Thyroid gland (tissue), 4 donors: ENCODE measurements around the gene HID1. TPM values are rescaled to one million over a fixed set of nuclear protein-coding genes. Genes with fewer than 3 reads are reported as not detected.
"Not testable (repeated sequence)": the region's sequence is repeated elsewhere in the genome, so short reads cannot be mapped to it uniquely, and the experiment has no call there.

ENCODE experiments used
- DNase-seq, 2 donors: peaks; one replicate each; pipeline ENCODE4 v3.0.0-alpha.2; 2019
- H3K27ac ChIP-seq, 3 donors: fragments of 200-600 bp; sonication (generic); 1 replicate in 2 of 3; 2 replicates in 1 of 3; pipeline ENCODE4 v1.5.1; 2016 to 2019; ENCODE audit warnings: mild to moderate bottlenecking in 1 of 3, moderate library complexity in 1 of 3
- H3K27me3 ChIP-seq: fragments of 200-600 bp; sonication (generic); one replicate; pipeline ENCODE4 v1.5.1; 2019
- H3K36me3 ChIP-seq, 2 donors: fragments of 200-600 bp; sonication (generic); one replicate each; pipeline ENCODE4 v1.5.1; 2016 to 2019
- H3K4me1 ChIP-seq, 2 donors: fragments of 200-600 bp; sonication (generic); one replicate each; pipeline ENCODE4 v1.5.1; 2017 to 2019
- H3K4me3 ChIP-seq, 3 donors: fragments of 200-600 bp; sonication (generic); replicated peaks in 1 of 3; 1 replicate in 2 of 3; 2 replicates in 1 of 3; pipeline ENCODE4 v1.5.1; 2016; ENCODE audit warnings: mild to moderate bottlenecking in 1 of 3
- H3K9me3 ChIP-seq: fragments of 200-600 bp; sonication (generic); one replicate; pipeline ENCODE4 v1.5.1; 2017
- POLR2A ChIP-seq, 2 donors: fragments of 450-650 bp; IDR thresholded peaks; one replicate each; pipeline ENCODE4 v1.6.1; 2017; ENCODE audit warnings: antibody characterized with exemption in 2 of 2, mild to moderate bottlenecking in 2 of 2, moderate library complexity in 1 of 2
- WGBS, 2 donors: methylation state at CpG; one replicate each; pipeline ENCODE4 v1.1.5; 2017; 5-methylcytosine and 5-hydroxymethylcytosine counted together
- intact Hi-C: fragments of 100-400 bp; cut with DNase I; formaldehyde crosslinking; loops from one replicate; pipeline ENCODE4 v1.15.1; 2023
- total RNA-seq, 4 donors: library from RNA; depleted of rRNA; stranded (reverse); fragments of >200 nt; gene quantifications; one replicate each; pipeline ENCODE4 v1.2.3, GENCODE V29; 2016
- TF ChIP-seq, protein P1 (sequence below), 6 experiments: fragments of 200-600 bp in 3 of 6; fragments of 450-650 bp in 3 of 6; sonication (generic) in 3 of 6; IDR thresholded peaks; one replicate each; pipeline ENCODE4 v1.5.1; 2016 to 2019; ENCODE audit warnings: antibody characterized with exemption in 6 of 6, mild to moderate bottlenecking in 2 of 6, inconsistent platforms in 1 of 6, moderate library complexity in 1 of 6

HID1 gene
- total RNA-seq, 4 donors from 2014 or later: 19.4 to 27.4 (median 21.3) TPM

DNA sequence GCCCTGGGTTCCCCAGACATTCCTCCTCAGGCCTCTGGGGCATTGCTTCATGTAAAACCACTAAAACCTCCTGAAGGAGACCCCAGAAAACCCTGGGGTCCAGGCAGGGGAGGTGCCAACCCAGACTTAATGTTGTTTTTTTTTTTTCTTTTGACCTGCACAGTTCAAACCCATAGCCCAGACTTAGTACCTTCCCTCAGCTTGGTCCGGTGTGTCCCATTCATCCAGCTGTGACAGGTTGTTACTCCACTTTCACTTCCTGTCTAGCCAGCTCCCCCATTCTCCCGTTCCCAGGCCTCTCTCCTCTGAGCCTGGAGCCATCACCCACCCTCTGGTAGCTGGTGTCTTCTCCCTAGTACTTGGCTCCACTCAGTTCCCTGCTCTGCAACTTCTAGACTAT, 19.7 kb upstream of the HID1 start:
- Histone ChIP-seq H3K27me3 (no peaks in the 10 kb centered on the region), H3K4me3 (no peak overlapping the region), H3K4me1 (peaks cover 0 to 13% of the 10 kb centered on the region in 2 donors), H3K27ac (no peak overlapping the region), H3K36me3 (no peaks in the 10 kb centered on the region), H3K9me3 (no peaks in the 10 kb centered on the region)
- intact Hi-C loops: no loop called here
- TF ChIP-seq, protein P1, sequence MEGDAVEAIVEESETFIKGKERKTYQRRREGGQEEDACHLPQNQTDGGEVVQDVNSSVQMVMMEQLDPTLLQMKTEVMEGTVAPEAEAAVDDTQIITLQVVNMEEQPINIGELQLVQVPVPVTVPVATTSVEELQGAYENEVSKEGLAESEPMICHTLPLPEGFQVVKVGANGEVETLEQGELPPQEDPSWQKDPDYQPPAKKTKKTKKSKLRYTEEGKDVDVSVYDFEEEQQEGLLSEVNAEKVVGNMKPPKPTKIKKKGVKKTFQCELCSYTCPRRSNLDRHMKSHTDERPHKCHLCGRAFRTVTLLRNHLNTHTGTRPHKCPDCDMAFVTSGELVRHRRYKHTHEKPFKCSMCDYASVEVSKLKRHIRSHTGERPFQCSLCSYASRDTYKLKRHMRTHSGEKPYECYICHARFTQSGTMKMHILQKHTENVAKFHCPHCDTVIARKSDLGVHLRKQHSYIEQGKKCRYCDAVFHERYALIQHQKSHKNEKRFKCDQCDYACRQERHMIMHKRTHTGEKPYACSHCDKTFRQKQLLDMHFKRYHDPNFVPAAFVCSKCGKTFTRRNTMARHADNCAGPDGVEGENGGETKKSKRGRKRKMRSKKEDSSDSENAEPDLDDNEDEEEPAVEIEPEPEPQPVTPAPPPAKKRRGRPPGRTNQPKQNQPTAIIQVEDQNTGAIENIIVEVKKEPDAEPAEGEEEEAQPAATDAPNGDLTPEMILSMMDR (IDR thresholded peaks at IDR 0.05): no peak
- TF ChIP-seq POLR2A (IDR thresholded peaks at IDR 0.05): no peak
- WGBS, 2 donors: 70 to 75% methylated on average over 2 of the region's 2 CpGs
- no peak for DNase-seq

DNA sequence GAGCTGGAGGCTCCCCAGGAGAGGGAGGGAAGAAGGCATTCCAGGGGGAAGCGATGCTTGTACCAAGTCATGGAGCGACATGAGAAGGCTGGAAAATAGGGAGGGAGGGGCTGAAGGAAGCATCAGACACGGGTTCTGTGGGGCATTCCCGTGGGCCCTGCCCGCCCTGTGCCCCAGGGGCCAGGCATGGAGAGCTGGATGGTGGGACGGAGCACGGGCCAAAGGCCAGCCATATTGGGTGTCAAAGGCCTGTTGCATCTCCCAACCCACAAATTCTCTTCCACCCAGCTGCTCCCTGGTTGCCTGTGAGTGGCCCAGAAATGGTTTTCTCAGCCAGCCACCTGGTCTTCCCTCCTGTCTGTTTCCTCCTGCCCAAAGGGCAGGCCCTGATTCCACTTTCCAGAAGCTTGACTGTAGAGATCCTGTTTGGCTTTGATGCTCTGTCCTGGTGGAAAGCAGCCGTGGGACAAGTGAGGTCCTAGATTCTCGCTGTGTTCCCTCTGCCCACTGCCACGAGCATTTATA, 18.1 kb upstream of the HID1 start:
- Histone ChIP-seq H3K9me3 (no peaks in the 10 kb centered on the region), H3K4me3 (no peak overlapping the region), H3K27ac (no peak overlapping the region), H3K4me1 (peaks cover 5 to 19% of the 10 kb centered on the region in 2 donors), H3K27me3 (no peaks in the 10 kb centered on the region), H3K36me3 (no peaks in the 10 kb centered on the region)
- 91% methylated on average over 9 to 10 of the region's 10 CpGs for WGBS, 2 donors
- intact Hi-C loops: no loop called here
- DNase-seq: no peak
- TF ChIP-seq, protein P1 (IDR thresholded peaks at IDR 0.05): no peak
- TF ChIP-seq POLR2A (IDR thresholded peaks at IDR 0.05): no peak

- peak; percentile 67 to 69 for DNase-seq
- Histone ChIP-seq H3K9me3 (no peaks in the 10 kb centered on the region), H3K27me3 (no peaks in the 10 kb centered on the region), H3K36me3 (no peaks in the 10 kb centered on the region), H3K4me1 (peaks cover 5 to 20% of the 10 kb centered on the region in 2 donors), H3K27ac (peak overlapping the region; percentile 82 to 86 (median 82)), H3K4me3 (peak overlapping the region in 2 of 3 donors; percentile 27 to 83)
- intact Hi-C loops: no loop called here
- WGBS, 2 donors: 5 to 9% methylated on average over 9 to 18 of the region's 76 CpGs
- peak in 1 of 2 donors; percentile 15 for TF ChIP-seq POLR2A (IDR thresholded peaks at IDR 0.05)
- TF ChIP-seq, protein P1 (IDR thresholded peaks at IDR 0.05): peak in 3 of 6 experiments; percentile 17 to 35 (median 24)
Measured at GRCh38 chr17:74987909-74988711, 15.6 kb upstream of the HID1 start.

DNA sequence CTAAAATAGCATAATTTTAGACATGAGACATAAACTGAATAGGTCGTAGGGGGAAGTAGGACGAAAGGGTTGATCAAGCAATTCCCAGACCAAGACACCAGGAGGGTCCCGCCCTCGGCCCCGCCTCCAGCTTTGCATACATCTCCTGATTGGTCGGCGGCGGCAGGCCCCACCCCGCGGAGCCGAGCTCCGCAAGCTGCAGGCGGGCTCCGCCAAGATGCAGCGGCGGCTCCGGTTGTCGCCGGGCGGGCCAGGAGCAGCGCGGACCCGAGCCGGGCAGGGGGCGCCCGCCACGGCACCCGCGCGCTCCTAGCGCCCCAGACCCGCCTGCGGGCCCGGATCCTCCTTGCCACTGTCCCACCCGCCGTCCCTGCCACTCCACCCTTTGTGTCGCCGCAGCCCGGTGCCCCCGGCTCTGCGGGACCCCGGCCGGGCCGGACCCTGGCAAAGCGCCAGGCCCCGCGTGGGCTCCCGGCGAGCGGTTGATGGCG, 14.9 kb upstream of the HID1 start, which contains the start of gene CDR2L:
Gene CDR2L (plus strand): TSS at position 215 of the 491 bp plus-strand sequence. CDS start 412 bp downstream, outside the sequence.
- Histone ChIP-seq H3K36me3 (no peaks in the 10 kb centered on the region), H3K27me3 (no peaks in the 10 kb centered on the region), H3K4me1 (peaks cover 9 to 26% of the 10 kb centered on the region in 2 donors), H3K9me3 (no peaks in the 10 kb centered on the region), H3K27ac (peak within 1 kb of the TSS; percentile 82 to 86 (median 82)), H3K4me3 (peak within 1 kb of the TSS in 2 of 3 donors; percentile 27 to 83)
- peak; percentile 98 to 99 for DNase-seq
- intact Hi-C loops: no loop called here
- 0 to 1% methylated on average over 13 to 22 of the region's 51 CpGs for whole genome bisulfite sequencing, 2 donors
- peak in 1 of 2 donors; percentile 91 for TF ChIP-seq POLR2A (IDR thresholded peaks at IDR 0.05)
- TF ChIP-seq, protein P1 (IDR thresholded peaks at IDR 0.05): peak in 1 of 6 experiments; percentile 3

- TF ChIP-seq, protein P1 (IDR thresholded peaks at IDR 0.05): no peak
- no peak for TF ChIP-seq POLR2A (IDR thresholded peaks at IDR 0.05)
- Histone ChIP-seq H3K27me3 (no peaks in the 10 kb centered on the region), H3K27ac (no peak overlapping the region), H3K9me3 (no peaks in the 10 kb centered on the region), H3K4me3 (no peak overlapping the region), H3K4me1 (peaks cover 18 to 37% of the 10 kb centered on the region in 2 donors), H3K36me3 (no peaks in the 10 kb centered on the region)
- no peak for DNase-seq
- WGBS, 2 donors: 94 to 95% methylated on average over 3 of the region's 3 CpGs
- intact Hi-C loops: no loop called here
Measured at GRCh38 chr17:74986206-74986576, 13.6 kb upstream of the HID1 start.

DNA sequence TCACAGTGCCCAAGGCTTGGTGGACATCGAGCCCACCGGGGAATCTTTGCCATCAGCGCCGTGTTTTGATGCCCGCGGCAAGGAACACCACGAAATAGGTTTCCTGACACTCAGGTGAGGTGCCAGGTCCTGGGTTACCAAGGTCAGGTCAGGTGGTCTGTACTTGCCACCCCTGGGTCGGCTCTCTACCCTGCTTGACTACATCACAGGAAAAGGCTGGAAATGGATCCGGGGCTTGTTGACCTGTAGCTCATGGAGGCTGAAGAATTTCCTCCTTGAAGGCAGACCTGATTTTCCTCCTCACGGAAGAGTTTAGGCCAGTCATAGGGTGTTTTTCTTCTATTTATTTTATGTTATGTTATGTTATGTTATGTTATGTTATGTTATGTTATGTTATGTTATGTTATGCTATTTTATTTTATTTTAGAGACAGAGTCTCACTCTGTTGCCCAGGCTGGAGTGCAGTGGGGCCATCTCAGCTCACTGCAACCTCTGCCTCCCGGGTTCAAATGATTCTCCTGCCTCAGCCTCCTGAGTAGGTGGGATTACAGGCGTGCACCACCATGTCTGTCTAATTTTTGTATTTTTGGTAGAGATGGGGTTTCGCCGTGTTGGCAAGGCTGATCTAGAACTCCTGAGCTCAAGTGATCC, 10.2 kb upstream of the HID1 start:
- H3K27me3 ChIP-seq, intact Hi-C loops, H3K9me3 ChIP-seq, DNase-seq, H3K36me3 ChIP-seq: not testable (repeated sequence)
- Histone ChIP-seq H3K4me3 (peak overlapping the region; percentile 23 to 58 (median 43)), H3K4me1 (peaks cover 18 to 26% of the 10 kb centered on the region in 2 donors), H3K27ac (peak overlapping the region; percentile 45 to 89 (median 79))
- WGBS, 2 donors: 35 to 43% methylated on average over 10 to 14 of the region's 14 CpGs
